H9 (cell line): ENCODE measurements around the gene CCDC12. TPM values are rescaled to one million over a fixed set of nuclear protein-coding genes. Genes with fewer than 3 reads are reported as not detected.

ENCODE experiments used
- DNase-seq: peaks from one replicate; pipeline ENCODE4 v3.0.0-alpha.2; 2017
- H2AFZ ChIP-seq: one replicate; pipeline ENCODE4 v1.6.1; 2013; ENCODE audit warnings: mild to moderate bottlenecking, low read length, control low read depth, moderate library complexity
- H2AK5ac ChIP-seq: 2 replicates; pipeline ENCODE4 v1.6.1; 2013; ENCODE audit warnings: low read length, control low read depth, mixed read lengths; ENCODE audit not compliant: insufficient read length
- H2BK120ac ChIP-seq: one replicate; pipeline ENCODE4 v1.6.1; 2013; ENCODE audit warnings: low read depth, mild to moderate bottlenecking, low read length, control low read depth, inconsistent platforms; ENCODE audit not compliant: poor library complexity, severe bottlenecking
- H2BK12ac ChIP-seq: 2 replicates; pipeline ENCODE4 v1.6.1; 2013; ENCODE audit warnings: low read length, control low read depth, mixed read lengths, low read depth; ENCODE audit not compliant: insufficient read length
- H2BK15ac ChIP-seq: 2 replicates; pipeline ENCODE4 v1.6.1; 2013; ENCODE audit warnings: low read depth, low read length, control low read depth
- H2BK20ac ChIP-seq: one replicate; pipeline ENCODE4 v1.6.1; 2013; ENCODE audit warnings: low read depth, mild to moderate bottlenecking, low read length, control low read depth, inconsistent platforms; ENCODE audit not compliant: poor library complexity, severe bottlenecking
- H2BK5ac ChIP-seq: 2 replicates; pipeline ENCODE4 v1.6.1; 2013; ENCODE audit warnings: low read length, control low read depth, mixed read lengths; ENCODE audit not compliant: insufficient read length
- H3K14ac ChIP-seq: 2 replicates; pipeline ENCODE4 v1.6.1; 2013; ENCODE audit warnings: low read length, control low read depth; ENCODE audit not compliant: insufficient read depth
- H3K18ac ChIP-seq: 2 replicates; pipeline ENCODE4 v1.6.1; 2013; ENCODE audit warnings: low read depth, mild to moderate bottlenecking, mixed read lengths, low read length, control low read depth; ENCODE audit not compliant: insufficient read length
- H3K23ac ChIP-seq: 2 replicates; pipeline ENCODE4 v1.6.1; 2013; ENCODE audit warnings: low read length, control low read depth, mixed read lengths, low read depth; ENCODE audit not compliant: insufficient read length
- H3K23me2 ChIP-seq: 2 replicates; pipeline ENCODE4 v1.6.1; 2013; ENCODE audit warnings: low read depth, mild to moderate bottlenecking, mixed read lengths, low read length, control low read depth; ENCODE audit not compliant: insufficient read length, poor library complexity, severe bottlenecking
- H3K27ac ChIP-seq: 2 replicates; pipeline ENCODE4 v1.5.1; 2013; ENCODE audit warnings: low read length, control low read depth, mixed read lengths, low read depth; ENCODE audit not compliant: insufficient read length
- H3K27me3 ChIP-seq: 2 replicates; pipeline ENCODE4 v1.6.1; 2013; ENCODE audit warnings: low read length, control low read depth, inconsistent platforms; ENCODE audit not compliant: insufficient read depth
- H3K4ac ChIP-seq: 2 replicates; pipeline ENCODE4 v1.6.1; 2013; ENCODE audit warnings: low read depth, mild to moderate bottlenecking, control low read depth, inconsistent platforms, low read length, moderate library complexity
- H3K4me1 ChIP-seq: 2 replicates; pipeline ENCODE4 v1.6.1; 2013; ENCODE audit warnings: low read length, control low read depth, inconsistent platforms; ENCODE audit not compliant: insufficient read depth
- H3K4me2 ChIP-seq: 2 replicates; pipeline ENCODE4 v1.6.1; 2013; ENCODE audit warnings: low read length, control low read depth, mixed read lengths; ENCODE audit not compliant: insufficient read length, insufficient read depth
- H3K56ac ChIP-seq: 2 replicates; pipeline ENCODE4 v1.6.1; 2013; ENCODE audit warnings: low read depth, mild to moderate bottlenecking, mixed read lengths, low read length, control low read depth; ENCODE audit not compliant: insufficient read length
- H3K79me1 ChIP-seq: 2 replicates; pipeline ENCODE4 v1.6.1; 2013; ENCODE audit warnings: low read depth, mild to moderate bottlenecking, moderate library complexity, low read length, control low read depth, inconsistent platforms; ENCODE audit not compliant: insufficient read depth, poor library complexity, severe bottlenecking
- H3K79me2 ChIP-seq: 2 replicates; pipeline ENCODE4 v1.6.1; 2013; ENCODE audit warnings: low read length, control low read depth, inconsistent platforms; ENCODE audit not compliant: insufficient read depth
- H3K9ac ChIP-seq: 2 replicates; pipeline ENCODE4 v1.6.1; 2013; ENCODE audit warnings: low read length, control low read depth, mixed read lengths; ENCODE audit not compliant: insufficient read length; ENCODE audit errors: extremely low read depth
- H3K9me3 ChIP-seq: one replicate; pipeline ENCODE4 v1.6.1; 2013; ENCODE audit warnings: low read depth, low read length, inconsistent platforms; ENCODE audit not compliant: control insufficient read depth
- H3T11ph ChIP-seq: one replicate; pipeline ENCODE4 v1.6.1; 2013; ENCODE audit warnings: mild to moderate bottlenecking, low read length, control low read depth, inconsistent platforms
- H4K20me1 ChIP-seq: one replicate; pipeline ENCODE4 v1.6.1; 2013; ENCODE audit not compliant: control insufficient read depth, insufficient read length, insufficient read depth
- H4K5ac ChIP-seq: 2 replicates; pipeline ENCODE4 v1.6.1; 2013; ENCODE audit warnings: low read depth, mild to moderate bottlenecking, mixed read lengths, low read length, control low read depth; ENCODE audit not compliant: insufficient read length
- H4K8ac ChIP-seq: replicated peaks from 2 replicates; pipeline ENCODE4 v1.6.1; 2013; ENCODE audit warnings: low read length, control low read depth, mixed read lengths, low read depth; ENCODE audit not compliant: insufficient read length
- H4K91ac ChIP-seq: 2 replicates; pipeline ENCODE4 v1.6.1; 2013; ENCODE audit warnings: low read depth, mild to moderate bottlenecking, moderate library complexity, mixed read lengths, low read length, control low read depth; ENCODE audit not compliant: insufficient read length
- H3K27ac Mint-ChIP-seq, 3 experiments: 2 replicates in 2 of 3; 3 replicates in 1 of 3; pipeline ENCODE4 v1.8.0; 2020 to 2021; ENCODE audit warnings: mixed read lengths in 3 of 3, mild to moderate bottlenecking in 1 of 3, moderate library complexity in 1 of 3
- H3K27me3 Mint-ChIP-seq: 2 replicates; pipeline ENCODE4 v1.8.0; 2021; ENCODE audit warnings: low read depth, mild to moderate bottlenecking, moderate library complexity, mixed read lengths
- H3K36me3 Mint-ChIP-seq, 3 experiments: 2 replicates in 2 of 3; 3 replicates in 1 of 3; pipeline ENCODE4 v1.8.0; 2020 to 2021; ENCODE audit warnings: low read depth in 3 of 3, mixed read lengths in 3 of 3; ENCODE audit not compliant: insufficient read depth in 1 of 3
- H3K4me1 Mint-ChIP-seq, 2 experiments: 2 replicates each; pipeline ENCODE4 v1.8.0; 2020; ENCODE audit warnings: mixed read lengths in 2 of 2
- H3K4me3 Mint-ChIP-seq, 2 experiments: 2 replicates in 1 of 2; 3 replicates in 1 of 2; pipeline ENCODE4 v1.8.0; 2020 to 2021; ENCODE audit warnings: mild to moderate bottlenecking in 2 of 2, mixed read lengths in 2 of 2, moderate library complexity in 1 of 2
- H3K9me3 Mint-ChIP-seq, 2 experiments: 2 replicates in 1 of 2; 3 replicates in 1 of 2; pipeline ENCODE4 v1.8.0; 2020; ENCODE audit warnings: mild to moderate bottlenecking in 2 of 2, mixed read lengths in 2 of 2, moderate library complexity in 1 of 2
- WGBS: extraction: QIAGEN DNeasy Blood & Tissue Kit; methylation state at CpG from one replicate; pipeline ENCODE4 v1.1.7; 2013; ENCODE audit warnings: missing lambda C conversion rate, low lambda C conversion rate, mixed read lengths; ENCODE audit not compliant: insufficient read length; ENCODE audit errors: extremely low coverage; 5-methylcytosine and 5-hydroxymethylcytosine counted together
- total RNA-seq: library from RNA; stranded (reverse); gene quantifications from 2 replicates; pipeline ENCODE4 v1.2.1, GENCODE V29; 2021
- TF ChIP-seq, protein P1 (sequence below): fragments of 200-600 bp; sonication (generic); conservative IDR thresholded peaks from 3 replicates; pipeline ENCODE4 v1.8.0; 2021; ENCODE audit warnings: antibody characterized with exemption, mild to moderate bottlenecking

CCDC12 gene
- total RNA-seq, 1 experiment from 2014 or later, result 54.0 TPM

DNA sequence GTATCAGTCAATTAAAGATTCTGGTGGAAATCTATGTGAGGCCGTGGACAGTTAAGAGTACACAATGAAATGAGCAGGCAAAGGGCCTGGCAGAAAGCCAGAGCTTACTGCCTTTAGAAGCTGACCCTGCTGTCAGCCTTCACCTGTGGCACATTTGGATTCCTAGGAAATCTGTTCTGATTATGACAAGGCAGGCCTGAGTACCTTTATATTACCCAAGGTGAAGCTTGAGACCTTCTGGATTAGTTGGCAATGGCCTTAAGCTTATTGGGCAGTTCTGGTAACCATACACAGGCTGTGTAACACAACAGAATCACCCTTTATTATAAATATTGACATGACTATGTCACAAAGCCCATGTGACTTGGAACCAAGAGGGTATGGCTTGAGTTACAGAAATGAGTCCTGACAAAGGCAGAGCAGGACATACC lies 46.1 kb upstream of the CCDC12 start:
- no peak overlapping the region for H2BK12ac ChIP-seq
- TF ChIP-seq, protein P1, sequence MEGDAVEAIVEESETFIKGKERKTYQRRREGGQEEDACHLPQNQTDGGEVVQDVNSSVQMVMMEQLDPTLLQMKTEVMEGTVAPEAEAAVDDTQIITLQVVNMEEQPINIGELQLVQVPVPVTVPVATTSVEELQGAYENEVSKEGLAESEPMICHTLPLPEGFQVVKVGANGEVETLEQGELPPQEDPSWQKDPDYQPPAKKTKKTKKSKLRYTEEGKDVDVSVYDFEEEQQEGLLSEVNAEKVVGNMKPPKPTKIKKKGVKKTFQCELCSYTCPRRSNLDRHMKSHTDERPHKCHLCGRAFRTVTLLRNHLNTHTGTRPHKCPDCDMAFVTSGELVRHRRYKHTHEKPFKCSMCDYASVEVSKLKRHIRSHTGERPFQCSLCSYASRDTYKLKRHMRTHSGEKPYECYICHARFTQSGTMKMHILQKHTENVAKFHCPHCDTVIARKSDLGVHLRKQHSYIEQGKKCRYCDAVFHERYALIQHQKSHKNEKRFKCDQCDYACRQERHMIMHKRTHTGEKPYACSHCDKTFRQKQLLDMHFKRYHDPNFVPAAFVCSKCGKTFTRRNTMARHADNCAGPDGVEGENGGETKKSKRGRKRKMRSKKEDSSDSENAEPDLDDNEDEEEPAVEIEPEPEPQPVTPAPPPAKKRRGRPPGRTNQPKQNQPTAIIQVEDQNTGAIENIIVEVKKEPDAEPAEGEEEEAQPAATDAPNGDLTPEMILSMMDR, result no peak
- H2AFZ ChIP-seq, result no peak overlapping the region
- H4K8ac ChIP-seq, result no peak overlapping the region
- Mint-ChIP-seq H3K27ac (0 out of 7 replicates have a peak overlapping the region, but pooled peaks of 1 of the 3 experiments have one; percentile 26), H3K9me3 (no peaks in the 10 kb centered on the region), H3K27me3 (no peaks in the 10 kb centered on the region), H3K4me1 (peaks cover 17 to 20% of the 10 kb centered on the region in 2 experiments), H3K4me3 (no peak overlapping the region), H3K36me3 (peaks cover 4 to 23% (median 22%) of the 10 kb centered on the region in 3 experiments; a peak in 4 of 7 replicates)
- no peaks in the 10 kb centered on the region for H3K9me3 ChIP-seq
- no peak overlapping the region for H3K18ac ChIP-seq
- no peak overlapping the region for H3T11ph ChIP-seq
- no peak for DNase-seq
- no peak overlapping the region for H3K4me2 ChIP-seq
- no peak overlapping the region for H4K91ac ChIP-seq
- no peaks in the 10 kb centered on the region for H3K79me1 ChIP-seq
- no peak overlapping the region for H2AK5ac ChIP-seq
- H2BK20ac ChIP-seq, result no peak overlapping the region
- H3K23me2 ChIP-seq, result no peaks in the 10 kb centered on the region
- H4K5ac ChIP-seq, result no peak overlapping the region
- H3K4me1 ChIP-seq, result no peaks in the 10 kb centered on the region
- H3K4ac ChIP-seq, result no peak overlapping the region
- no CpG with 5 or more reads among the region's 1 CpG for WGBS
- no peaks in the 10 kb centered on the region for H3K79me2 ChIP-seq
- no peak overlapping the region for H3K14ac ChIP-seq
- no peak overlapping the region for H3K56ac ChIP-seq
- peaks cover 2% of the 10 kb centered on the region for H4K20me1 ChIP-seq
- no peak overlapping the region for H2BK120ac ChIP-seq
- no peak overlapping the region for H3K9ac ChIP-seq
- H3K27ac ChIP-seq, result no peak overlapping the region
- H2BK15ac ChIP-seq, result no peak overlapping the region
- H2BK5ac ChIP-seq, result no peak overlapping the region
- H3K23ac ChIP-seq, result no peak overlapping the region
- no peaks in the 10 kb centered on the region for H3K27me3 ChIP-seq
